Keratinocyte (primary cell): ENCODE data around the gene STX10.

Source experiments
- CTCF ChIP-seq, 3 experiments: IDR thresholded peaks in 1 of 3; conservative IDR thresholded peaks in 1 of 3; optimal IDR thresholded peaks in 1 of 3; 2 replicates in 2 of 3; 3 replicates in 1 of 3; pipeline versions ENCODE3 to v1.5.1; 2011; ENCODE audit warnings: low read length in 3 of 3, mild to moderate bottlenecking in 3 of 3, moderate library complexity in 2 of 3, control low read depth in 1 of 3, inconsistent platforms in 1 of 3; ENCODE audit not compliant: insufficient read depth in 2 of 3; ENCODE audit errors: extremely low read depth in 1 of 3
- EZH2 ChIP-seq: IDR thresholded peaks from one replicate; pipeline ENCODE4 v1.6.1; 2012; ENCODE audit warnings: inconsistent platforms, mild to moderate bottlenecking, low read length, moderate library complexity

GRCh38 chr19:13119627-13120026 is 30.5 kb downstream of the STX10 start:
- TF ChIP-seq CTCF (optimal IDR thresholded peaks at IDR 0.05 in 1 of 3, IDR thresholded peaks at IDR 0.05 in 1 of 3, conservative IDR thresholded peaks at IDR 0.05 in 1 of 3; ENCODE audit: extremely low read depth in 1 of 3, insufficient read depth in 2 of 3, low read length in 3 of 3) (no peak), EZH2 (no peak)
